ENCODE data around the gene GPRIN2. TPM values are rescaled to one million over a fixed set of nuclear protein-coding genes. Genes with fewer than 3 reads are reported as not detected.
"Not testable (repeated sequence)": the region's sequence is repeated elsewhere in the genome, so short reads cannot be mapped to it uniquely, and the experiment has no call there.

The GPRIN2 gene
- total RNA-seq, 4 donors from 2014 or later: 1.2 to 1.6 TPM; not detected in 2

DNA sequence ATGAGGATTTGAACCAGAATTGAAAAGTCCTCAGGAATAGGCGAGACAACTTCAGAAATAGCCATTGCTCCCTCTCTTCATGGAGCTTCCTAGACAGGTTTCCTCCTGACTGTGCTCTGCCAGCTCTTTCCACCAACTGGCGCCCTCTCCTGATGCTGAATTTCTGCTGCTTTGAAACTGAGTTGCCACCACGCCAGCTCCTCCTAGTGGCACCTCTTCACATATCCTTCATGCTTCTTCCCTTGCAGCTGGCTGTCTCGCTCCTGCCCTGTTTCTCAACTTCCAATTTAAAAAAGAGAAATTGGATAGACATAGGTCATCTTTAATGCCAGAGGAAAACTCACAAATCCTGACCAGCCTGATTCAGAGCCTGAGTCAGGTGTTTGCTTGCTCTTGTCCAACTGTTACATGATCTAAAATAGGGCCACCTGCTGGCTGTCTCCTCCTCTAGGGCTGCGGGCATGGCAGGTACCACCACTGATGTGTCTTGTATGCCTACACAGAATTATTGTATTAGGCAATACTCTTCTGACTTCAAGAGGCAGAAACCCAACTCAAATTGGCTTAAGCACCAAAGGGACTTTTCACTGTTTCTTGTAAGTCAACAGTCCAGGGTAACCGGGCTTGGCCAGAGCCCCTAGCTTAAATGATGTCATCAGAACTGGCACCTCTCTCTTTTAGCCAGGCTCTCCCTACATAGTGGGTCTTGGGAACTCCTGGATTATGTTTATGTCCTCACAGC, 9.3 kb upstream of the GPRIN2 start:
- WGBS, 2 donors (ENCODE audit: low coverage in 1 of 2): 0 to 10% methylated on average over 2 to 3 of the region's 6 CpGs
- ATAC-seq: peak; percentile 79
- TF ChIP-seq, protein P1, sequence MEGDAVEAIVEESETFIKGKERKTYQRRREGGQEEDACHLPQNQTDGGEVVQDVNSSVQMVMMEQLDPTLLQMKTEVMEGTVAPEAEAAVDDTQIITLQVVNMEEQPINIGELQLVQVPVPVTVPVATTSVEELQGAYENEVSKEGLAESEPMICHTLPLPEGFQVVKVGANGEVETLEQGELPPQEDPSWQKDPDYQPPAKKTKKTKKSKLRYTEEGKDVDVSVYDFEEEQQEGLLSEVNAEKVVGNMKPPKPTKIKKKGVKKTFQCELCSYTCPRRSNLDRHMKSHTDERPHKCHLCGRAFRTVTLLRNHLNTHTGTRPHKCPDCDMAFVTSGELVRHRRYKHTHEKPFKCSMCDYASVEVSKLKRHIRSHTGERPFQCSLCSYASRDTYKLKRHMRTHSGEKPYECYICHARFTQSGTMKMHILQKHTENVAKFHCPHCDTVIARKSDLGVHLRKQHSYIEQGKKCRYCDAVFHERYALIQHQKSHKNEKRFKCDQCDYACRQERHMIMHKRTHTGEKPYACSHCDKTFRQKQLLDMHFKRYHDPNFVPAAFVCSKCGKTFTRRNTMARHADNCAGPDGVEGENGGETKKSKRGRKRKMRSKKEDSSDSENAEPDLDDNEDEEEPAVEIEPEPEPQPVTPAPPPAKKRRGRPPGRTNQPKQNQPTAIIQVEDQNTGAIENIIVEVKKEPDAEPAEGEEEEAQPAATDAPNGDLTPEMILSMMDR (IDR thresholded peaks at IDR 0.05): peak in 3 of 4 experiments; percentile 67 to 69 (median 68)

DNA sequence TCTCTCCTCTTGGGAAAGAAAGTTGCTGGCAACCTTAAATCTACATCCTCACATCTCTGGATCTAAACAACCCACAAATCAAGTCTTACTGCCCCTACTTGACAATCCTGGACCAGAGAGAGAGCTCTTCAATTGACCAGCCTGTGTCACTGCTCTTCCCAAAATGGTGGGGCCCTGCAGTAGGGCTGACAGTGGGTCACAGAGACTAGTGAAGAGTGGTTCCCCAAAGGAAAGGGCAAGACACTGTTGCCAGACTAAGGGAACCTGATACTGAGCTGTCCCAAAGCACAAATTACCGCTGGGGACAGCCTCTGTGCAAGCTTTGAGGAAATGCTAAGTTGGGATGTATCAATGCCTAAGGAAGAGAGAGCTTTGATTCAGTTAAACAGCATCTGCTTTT, 4.5 kb upstream of the GPRIN2 start:
- ATAC-seq: no peak
- 63 to 76% methylated on average over 1 of the region's 1 CpG for WGBS, 2 donors (ENCODE audit: low coverage in 1 of 2)
- TF ChIP-seq POLR2AphosphoS5 (IDR thresholded peaks at IDR 0.05) (no peak), POLR2A (IDR thresholded peaks at IDR 0.05) (no peak), EP300 (IDR thresholded peaks at IDR 0.05) (no peak)
- TF ChIP-seq, protein P1 (IDR thresholded peaks at IDR 0.05): no peak

More for the DNA sequence above, 9.3 kb upstream of the GPRIN2 start:
- not testable (repeated sequence) for H3K27ac ChIP-seq, H3K36me3 ChIP-seq, H3K9me3 ChIP-seq, H3K4me1 ChIP-seq, H3K27me3 ChIP-seq, H3K4me3 ChIP-seq

DNA sequence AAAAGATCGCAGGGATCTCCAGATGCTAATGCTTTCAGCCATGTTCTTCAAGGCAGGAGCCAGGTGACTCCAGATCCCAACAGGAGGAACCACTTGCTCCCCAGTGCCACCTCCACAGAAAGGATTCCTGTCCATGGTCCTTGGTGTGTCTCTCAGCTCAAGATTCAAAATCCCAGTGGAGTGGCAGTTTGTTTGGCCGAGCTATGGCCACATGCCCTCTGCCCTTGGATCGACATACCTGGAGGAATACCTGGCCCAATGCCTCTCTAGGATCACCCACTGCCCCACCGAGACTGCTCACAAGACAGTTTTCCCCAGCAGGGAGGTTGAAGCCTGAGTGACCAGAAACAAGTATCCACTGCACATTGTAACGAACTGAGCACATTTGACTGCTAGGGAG, 3.9 kb upstream of the GPRIN2 start:
- WGBS, 2 donors (ENCODE audit: low coverage in 1 of 2): 71 to 72% methylated on average over 4 to 5 of the region's 5 CpGs

More for the DNA sequence above, 4.5 kb upstream of the GPRIN2 start:
- Histone ChIP-seq H3K27me3 (peaks cover 50% of the 10 kb centered on the region), H3K4me1 (peaks cover 0 to 12% (median 9%) of the 10 kb centered on the region in 3 donors), H3K36me3 (no peaks in the 10 kb centered on the region), H3K9me3 (no peaks in the 10 kb centered on the region), H3K4me3 (no peak overlapping the region), H3K27ac (no peak overlapping the region)

DNA sequence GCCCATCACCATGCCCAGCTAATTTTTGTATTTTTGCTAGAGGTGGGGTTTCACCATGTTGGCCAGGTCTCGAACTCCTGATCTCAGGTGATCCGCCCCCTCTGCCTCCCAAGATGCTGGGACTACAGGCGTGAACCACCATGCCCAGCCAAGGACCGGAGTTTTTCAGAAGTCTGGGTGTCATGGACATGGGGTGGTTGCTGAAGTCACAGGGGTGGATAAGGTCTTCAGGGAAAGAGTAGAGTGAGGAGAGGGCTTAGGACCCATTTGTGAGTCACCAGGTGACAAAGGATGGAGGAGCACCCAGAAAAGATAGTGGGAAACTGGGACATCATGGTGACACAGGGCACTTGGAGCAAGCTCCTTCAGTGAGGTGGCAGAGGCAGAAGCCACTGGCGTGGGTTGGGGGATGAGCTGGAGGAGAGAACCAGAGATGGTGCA, 2.8 kb upstream of the GPRIN2 start:
- peaks cover 67% of the 10 kb centered on the region for H3K27me3 ChIP-seq

More for the DNA sequence above, 3.9 kb upstream of the GPRIN2 start:
- H3K27me3 ChIP-seq: peaks cover 56% of the 10 kb centered on the region
- no peak overlapping the region for H3K4me3 ChIP-seq
- no peaks in the 10 kb centered on the region for H3K36me3 ChIP-seq
- no peak for TF ChIP-seq EP300 (IDR thresholded peaks at IDR 0.05)
- TF ChIP-seq POLR2A (IDR thresholded peaks at IDR 0.05): no peak
- no peak for TF ChIP-seq POLR2AphosphoS5 (IDR thresholded peaks at IDR 0.05)
- TF ChIP-seq, protein P1 (IDR thresholded peaks at IDR 0.05): no peak
- H3K4me1 ChIP-seq: peaks cover 0 to 15% (median 10%) of the 10 kb centered on the region in 3 donors
- H3K9me3 ChIP-seq: no peaks in the 10 kb centered on the region
- H3K27ac ChIP-seq: no peak overlapping the region
- ATAC-seq: no peak

More for the DNA sequence above, 2.8 kb upstream of the GPRIN2 start:
- Histone ChIP-seq H3K9me3 (no peaks in the 10 kb centered on the region), H3K4me3 (no peak overlapping the region), H3K27ac (no peak overlapping the region), H3K4me1 (peaks cover 0 to 15% (median 10%) of the 10 kb centered on the region in 3 donors), H3K36me3 (no peaks in the 10 kb centered on the region)
- TF ChIP-seq POLR2AphosphoS5 (IDR thresholded peaks at IDR 0.05): no peak
- TF ChIP-seq, protein P1 (IDR thresholded peaks at IDR 0.05): no peak
- TF ChIP-seq POLR2A (IDR thresholded peaks at IDR 0.05): no peak
- no peak for TF ChIP-seq EP300 (IDR thresholded peaks at IDR 0.05)
- no peak for ATAC-seq
- WGBS, 2 donors (ENCODE audit: low coverage in 1 of 2): 96 to 100% methylated on average over 1 to 3 of the region's 5 CpGs

All from gastroesophageal sphincter (tissue), 4 donors.